PC-9 (cell line): ENCODE results near the gene PCGF2. TPM values are rescaled to one million over a fixed set of nuclear protein-coding genes. Genes with fewer than 3 reads are reported as not detected.

Experiments
- BruUV-seq: library from RNA; stranded (reverse); fragments of 400-500 nt; replicated peaks from 2 replicates; lab custom pipeline; 2021; lab: Mats Ljungman, UMichigan
- CTCF ChIA-PET: fragments of 300-600 bp; sonication (Branson Sonifier 250); formaldehyde crosslinking; loops from one replicate; lab custom pipeline; 2022; ENCODE audit warnings: antibody characterized with exemption; lab: Charles Lee
- POLR2A ChIA-PET: fragments of 300-600 bp; sonication (Branson Sonifier 250); formaldehyde crosslinking; loops from one replicate; lab custom pipeline; 2022; ENCODE audit warnings: antibody characterized with exemption; ENCODE audit not compliant: unreplicated experiment; lab: Charles Lee
- DNase-seq, 2 experiments: peaks; one replicate each; pipeline versions ENCODE4 v3.0.0 to v3.0.0-alpha.2; 2015 to 2022; ENCODE audit warnings: mixed read lengths in 1 of 2
- H2AFZ ChIP-seq: fragments of 200-600 bp; sonication (generic); 2 replicates; pipeline ENCODE4 v1.8.1; 2017; ENCODE audit warnings: antibody characterized with exemption
- H3F3A ChIP-seq: fragments of 200-600 bp; sonication (generic); 2 replicates; pipeline ENCODE4 v1.8.1; 2017; ENCODE audit warnings: antibody characterized with exemption, mild to moderate bottlenecking, low read depth; ENCODE audit not compliant: insufficient read depth
- H3K27ac ChIP-seq: fragments of 200-600 bp; sonication (generic); 2 replicates; pipeline ENCODE4 v1.6.1; 2016; ENCODE audit warnings: mixed run types
- H3K27me3 ChIP-seq: fragments of 200-600 bp; sonication (generic); 2 replicates; pipeline ENCODE4 v1.6.1; 2016; ENCODE audit warnings: low read depth, mixed run types; ENCODE audit not compliant: insufficient read depth
- H3K36me3 ChIP-seq: fragments of 200-600 bp; sonication (generic); 2 replicates; pipeline ENCODE4 v1.6.1; 2016; ENCODE audit warnings: low read depth, mixed run types
- H3K4me1 ChIP-seq: fragments of 200-600 bp; sonication (generic); replicated peaks from 2 replicates; pipeline ENCODE4 v1.6.1; 2016; ENCODE audit warnings: mixed run types; ENCODE audit not compliant: insufficient read depth
- H3K4me2 ChIP-seq: fragments of 200-600 bp; sonication (generic); 2 replicates; pipeline ENCODE4 v1.6.1; 2017; ENCODE audit warnings: mixed run types
- H3K4me3 ChIP-seq: fragments of 200-600 bp; sonication (generic); 2 replicates; pipeline ENCODE4 v1.6.1; 2016; ENCODE audit warnings: mixed run types
- H3K79me2 ChIP-seq: fragments of 200-600 bp; sonication (generic); 2 replicates; pipeline ENCODE4 v1.6.1; 2017; ENCODE audit warnings: low read depth, mixed run types
- H3K9me2 ChIP-seq: fragments of 200-600 bp; sonication (generic); 2 replicates; pipeline ENCODE4 v1.8.1; 2017; ENCODE audit warnings: mild to moderate bottlenecking; ENCODE audit not compliant: insufficient read depth
- H3K9me3 ChIP-seq: fragments of 200-600 bp; sonication (generic); 2 replicates; pipeline ENCODE4 v1.8.1; 2016; ENCODE audit warnings: low read depth; ENCODE audit not compliant: insufficient read depth
- H4K20me1 ChIP-seq: fragments of 200-600 bp; sonication (generic); 2 replicates; pipeline ENCODE4 v1.8.1; 2017; ENCODE audit not compliant: insufficient read depth
- CTCF ChIP-seq: fragments of 200-600 bp; sonication (generic); conservative IDR thresholded peaks from 2 replicates; pipeline ENCODE4 v1.6.1; 2017; ENCODE audit warnings: mixed run types, antibody characterized with exemption, mild to moderate bottlenecking, moderate library complexity
- EZH2 ChIP-seq: fragments of 200-600 bp; sonication (generic); IDR thresholded peaks from 2 replicates; pipeline ENCODE4 v1.8.0; 2017; ENCODE audit warnings: antibody characterized with exemption, low read depth
- intact Hi-C: fragments of 100-400 bp; cut with micrococcal nuclease; formaldehyde crosslinking; loops from one replicate; pipeline ENCODE4 v1.10.0; 2022; ENCODE audit not compliant: unreplicated experiment
- total RNA-seq: library from RNA; stranded (reverse); gene quantifications from 2 replicates; pipeline ENCODE4 v1.2.3, GENCODE V29; 2021

Gene PCGF2
- total RNA-seq, 1 experiment from 2014 or later, result 43.3 TPM

- Histone ChIP-seq H3K4me2 (no peak overlapping the region), H2AFZ (no peak overlapping the region), H3K4me1 (peaks cover 17% of the 10 kb centered on the region), H3K9me3 (no peaks in the 10 kb centered on the region), H3F3A (peaks cover 19% of the 10 kb centered on the region), H3K27me3 (no peaks in the 10 kb centered on the region), H3K4me3 (no peak overlapping the region), H3K36me3 (no peaks in the 10 kb centered on the region), H3K27ac (no peak overlapping the region), H3K79me2 (peaks cover 8% of the 10 kb centered on the region; the same call in 1 of the 2 replicates), H3K9me2 (no peaks in the 10 kb centered on the region), H4K20me1 (no peaks in the 10 kb centered on the region)
- intact Hi-C loops, result no loop called here
- CTCF ChIA-PET, result interaction anchor here (0.7 kb wide), 1 partner anchor 189 kb away, joined by 6 read pairs; no protein-coding TSS in a partner anchor
- no peak for DNase-seq
- POLR2A ChIA-PET, result interaction anchor here (0.6 kb wide), 1 partner anchor 103 kb away, joined by 5 read pairs; no protein-coding TSS in a partner anchor
- TF ChIP-seq EZH2, result no peak
- no peak for TF ChIP-seq CTCF
- BruUV-seq, result no TSS peak
These were observed 50.9 kb downstream of the PCGF2 start for GRCh38 chr17:38697061-38697820.

GRCh38 chr17:38693700-38694329 is 54.3 kb downstream of the PCGF2 start:
- Histone ChIP-seq H2AFZ (no peak overlapping the region), H3K27me3 (no peaks in the 10 kb centered on the region), H4K20me1 (no peaks in the 10 kb centered on the region), H3K4me3 (no peak overlapping the region), H3K4me1 (no peaks in the 10 kb centered on the region), H3K36me3 (no peaks in the 10 kb centered on the region), H3K79me2 (no peaks in the 10 kb centered on the region), H3F3A (no peaks in the 10 kb centered on the region), H3K27ac (no peak overlapping the region), H3K9me2 (no peaks in the 10 kb centered on the region), H3K9me3 (no peaks in the 10 kb centered on the region), H3K4me2 (no peak overlapping the region)
- intact Hi-C loops, result no loop called here
- POLR2A ChIA-PET, result no interaction called here
- BruUV-seq, result no TSS peak
- CTCF ChIA-PET, result interaction anchor here (0.6 kb wide), 1 partner anchor 41 kb away, joined by 11 read pairs; no protein-coding TSS in a partner anchor
- DNase-seq, result no peak
- TF ChIP-seq EZH2 (no peak), CTCF (no peak)

DNA sequence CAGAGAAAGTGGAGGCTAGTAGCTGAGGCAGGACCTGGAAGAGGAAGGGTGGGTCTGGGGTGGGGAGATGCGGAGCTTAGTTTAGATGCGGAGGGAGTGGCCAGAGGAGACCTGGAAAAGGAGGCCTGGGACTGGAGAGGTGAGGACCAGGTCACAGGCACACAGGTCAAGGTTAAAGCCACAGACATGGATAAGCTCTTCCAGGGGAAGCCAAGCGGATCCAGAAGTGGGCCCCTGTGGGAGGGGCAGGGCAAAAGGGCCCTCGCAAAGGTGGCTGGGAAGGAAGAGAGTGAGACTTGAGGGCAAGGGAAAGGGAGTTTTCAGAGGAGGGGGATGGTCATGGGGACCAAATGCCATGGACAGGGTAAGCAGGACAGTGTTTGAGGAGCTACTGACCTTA is 57.0 kb downstream of the PCGF2 start:
- no peaks in the 10 kb centered on the region for H3K9me3 ChIP-seq
- BruUV-seq, result no TSS peak
- DNase-seq, result no peak
- no peaks in the 10 kb centered on the region for H4K20me1 ChIP-seq
- H2AFZ ChIP-seq, result no peak overlapping the region
- H3K4me2 ChIP-seq, result no peak overlapping the region
- H3K4me3 ChIP-seq, result no peak overlapping the region
- CTCF ChIA-PET, result no interaction called here
- no peaks in the 10 kb centered on the region for H3K36me3 ChIP-seq
- peaks cover 4% of the 10 kb centered on the region; the same call in 1 of the 2 replicates for H3F3A ChIP-seq
- H3K27ac ChIP-seq, result no peak overlapping the region
- intact Hi-C loops, result no loop called here
- POLR2A ChIA-PET, result no interaction called here
- 0 out of 2 replicates have a peak, but pooled peaks cover 10% of the 10 kb centered on the region for H3K4me1 ChIP-seq
- H3K27me3 ChIP-seq, result no peaks in the 10 kb centered on the region
- no peaks in the 10 kb centered on the region for H3K9me2 ChIP-seq
- no peaks in the 10 kb centered on the region for H3K79me2 ChIP-seq
- TF ChIP-seq EZH2 (no peak), CTCF (no peak)
